Effector memory CD8-positive, alpha-beta T cell (primary cell): Measurements from ENCODE around the gene PCNT.
"Not testable (repeated sequence)": the region's sequence is repeated elsewhere in the genome, so short reads cannot be mapped to it uniquely, and the experiment has no call there.

ENCODE experiments used
- ATAC-seq: fragments of 150-1000 bp; cut with Tn5 transposase; replicated peaks from 2 replicates; pipeline ENCODE4 v1.10.0; 2021; ENCODE audit warnings: mild to moderate bottlenecking, moderate library complexity
- DNase-seq, 3 experiments: peaks; one replicate each; pipeline ENCODE4 v3.0.0; 2021
- H3K27ac Mint-ChIP-seq, 2 donors: one replicate each; pipeline ENCODE4 v1.8.0; 2022; ENCODE audit warnings: mild to moderate bottlenecking in 2 of 2, mixed read lengths in 2 of 2, moderate library complexity in 2 of 2
- H3K27me3 Mint-ChIP-seq, 2 donors: one replicate each; pipeline ENCODE4 v1.8.0; 2022; ENCODE audit warnings: mixed read lengths in 2 of 2
- H3K36me3 Mint-ChIP-seq: one replicate; pipeline ENCODE4 v1.8.0; 2022; ENCODE audit warnings: mild to moderate bottlenecking, moderate library complexity, mixed read lengths; ENCODE audit not compliant: insufficient read depth
- H3K4me1 Mint-ChIP-seq, 2 donors: one replicate each; pipeline ENCODE4 v1.8.0; 2022; ENCODE audit warnings: low read depth in 2 of 2, mixed read lengths in 2 of 2
- H3K4me3 Mint-ChIP-seq, 2 donors: one replicate each; pipeline ENCODE4 v1.8.0; 2022; ENCODE audit warnings: mild to moderate bottlenecking in 2 of 2, mixed read lengths in 2 of 2, moderate library complexity in 2 of 2
- H3K9me3 Mint-ChIP-seq, 2 donors: one replicate each; pipeline ENCODE4 v1.8.0; 2022; ENCODE audit warnings: mixed read lengths in 2 of 2

Gene PCNT

GRCh38 chr21:46393941-46394594 is 70.1 kb downstream of the PCNT start:
- Mint-ChIP-seq H3K27ac (peak overlapping the region in 1 of 2 donors; percentile 90), H3K9me3 (no peaks in the 10 kb centered on the region), H3K4me1 (peaks cover 2 to 6% of the 10 kb centered on the region in 2 donors), H3K36me3 (peaks cover 55% of the 10 kb centered on the region), H3K4me3 (no peak overlapping the region), H3K27me3 (no peaks in the 10 kb centered on the region)
- no peak for DNase-seq
- peak; percentile 86 for ATAC-seq

- H3K9me3 Mint-ChIP-seq = no peaks in the 10 kb centered on the region
- DNase-seq = no peak
- no peak overlapping the region for H3K4me3 Mint-ChIP-seq
- peak overlapping the region in 1 of 2 donors; percentile 90 for H3K27ac Mint-ChIP-seq
- peaks cover 58% of the 10 kb centered on the region for H3K36me3 Mint-ChIP-seq
- ATAC-seq = no peak
- peaks cover 2 to 6% of the 10 kb centered on the region in 2 donors for H3K4me1 Mint-ChIP-seq
- H3K27me3 Mint-ChIP-seq = no peaks in the 10 kb centered on the region
Measured at GRCh38 chr21:46394595-46395104, 70.7 kb downstream of the PCNT start.

DNA sequence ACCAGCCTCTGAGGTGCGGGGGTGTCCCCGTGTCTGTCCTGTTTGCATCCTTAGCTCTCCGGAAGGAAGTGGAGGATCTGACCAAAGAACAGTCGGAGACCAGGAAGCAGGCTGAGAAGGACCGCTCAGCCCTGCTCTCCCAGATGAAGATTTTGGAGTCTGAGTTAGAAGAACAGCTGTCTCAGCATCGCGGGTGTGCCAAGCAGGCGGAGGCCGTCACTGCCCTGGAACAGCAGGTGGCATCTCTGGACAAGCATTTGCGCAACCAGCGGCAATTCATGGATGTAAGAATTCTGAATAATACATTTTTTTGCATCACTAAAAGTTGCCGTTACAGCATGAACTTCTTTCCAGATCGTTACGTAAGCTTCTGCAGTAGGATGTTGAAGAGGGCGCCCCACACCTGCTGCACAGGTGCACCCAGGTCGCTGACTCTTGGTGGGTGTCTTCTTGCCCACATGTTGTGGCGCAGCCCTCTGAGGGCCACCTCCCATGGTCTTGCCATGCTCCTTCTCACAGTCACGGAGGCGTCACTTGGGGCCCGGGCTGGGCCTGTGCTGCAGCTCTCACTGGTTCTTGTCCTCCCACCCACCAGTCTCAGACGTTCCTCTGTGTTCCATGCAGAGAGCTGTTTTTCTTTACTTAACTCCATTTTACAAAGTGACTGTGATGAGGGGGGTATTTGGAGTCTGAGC is 73.4 kb downstream of the PCNT start:
- Mint-ChIP-seq H3K27ac (peak overlapping the region in 1 of 2 donors; percentile 49), H3K9me3 (no peaks in the 10 kb centered on the region), H3K27me3 (no peaks in the 10 kb centered on the region), H3K4me1 (peaks cover 2 to 5% of the 10 kb centered on the region in 2 donors), H3K4me3 (no peak overlapping the region), H3K36me3 (peaks cover 63% of the 10 kb centered on the region)
- ATAC-seq (no peak), DNase-seq (no peak)

- Mint-ChIP-seq H3K27me3 (no peaks in the 10 kb centered on the region), H3K36me3 (peaks cover 59% of the 10 kb centered on the region), H3K4me3 (no peak overlapping the region), H3K27ac (no peak overlapping the region), H3K4me1 (peaks cover 0 to 4% of the 10 kb centered on the region in 2 donors), H3K9me3 (peaks cover 0 to under 1% of the 10 kb centered on the region in 2 donors)
- no peak for DNase-seq
- no peak for ATAC-seq
Measured at GRCh38 chr21:46397993-46398392, 74.0 kb downstream of the PCNT start.

- Mint-ChIP-seq H3K4me1 (peaks cover 0 to 3% of the 10 kb centered on the region in 2 donors), H3K9me3 (peaks cover 0 to 4% of the 10 kb centered on the region in 2 donors), H3K27ac (peak overlapping the region; percentile 5 to 88), H3K36me3 (peaks cover 60% of the 10 kb centered on the region), H3K4me3 (no peak overlapping the region), H3K27me3 (no peaks in the 10 kb centered on the region)
- ATAC-seq (no peak), DNase-seq (no peak)
Measured at GRCh38 chr21:46399129-46399528, 75.2 kb downstream of the PCNT start.

DNA sequence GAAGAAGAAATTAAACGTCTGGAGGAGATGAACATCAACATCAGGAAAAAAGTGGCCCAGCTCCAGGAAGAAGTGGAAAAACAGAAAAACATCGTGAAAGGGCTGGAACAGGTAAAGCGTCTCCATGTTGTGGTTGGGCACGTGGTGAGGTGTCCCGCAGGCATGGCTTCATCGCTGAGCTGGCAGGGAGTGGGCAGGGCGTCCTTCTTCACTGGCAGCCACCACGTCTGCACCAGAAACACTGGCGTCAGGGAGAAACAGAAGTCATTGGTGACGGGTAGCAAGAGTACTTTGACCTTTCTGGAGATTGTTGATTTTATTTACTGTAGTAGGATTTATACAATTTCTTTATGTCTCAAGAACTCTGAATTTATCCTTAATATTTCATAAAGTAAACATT is 75.7 kb downstream of the PCNT start:
- H3K36me3 Mint-ChIP-seq = peaks cover 58% of the 10 kb centered on the region
- H3K4me3 Mint-ChIP-seq = no peak overlapping the region
- H3K4me1 Mint-ChIP-seq = peaks cover 0 to 3% of the 10 kb centered on the region in 2 donors
- H3K27ac Mint-ChIP-seq = peak overlapping the region; percentile 5 to 88
- ATAC-seq = no peak
- H3K9me3 Mint-ChIP-seq = peaks cover 0 to 4% of the 10 kb centered on the region in 2 donors
- no peaks in the 10 kb centered on the region for H3K27me3 Mint-ChIP-seq
- no peak for DNase-seq

GRCh38 chr21:46401186-46401910 is 77.4 kb downstream of the PCNT start:
- Mint-ChIP-seq H3K27ac (no peak overlapping the region), H3K36me3 (peaks cover 62% of the 10 kb centered on the region), H3K27me3 (no peaks in the 10 kb centered on the region), H3K4me3 (no peak overlapping the region), H3K9me3 (peaks cover 0 to 4% of the 10 kb centered on the region in 2 donors), H3K4me1 (peaks cover 0 to 8% of the 10 kb centered on the region in 2 donors)
- DNase-seq (no peak), ATAC-seq (no peak)

DNA sequence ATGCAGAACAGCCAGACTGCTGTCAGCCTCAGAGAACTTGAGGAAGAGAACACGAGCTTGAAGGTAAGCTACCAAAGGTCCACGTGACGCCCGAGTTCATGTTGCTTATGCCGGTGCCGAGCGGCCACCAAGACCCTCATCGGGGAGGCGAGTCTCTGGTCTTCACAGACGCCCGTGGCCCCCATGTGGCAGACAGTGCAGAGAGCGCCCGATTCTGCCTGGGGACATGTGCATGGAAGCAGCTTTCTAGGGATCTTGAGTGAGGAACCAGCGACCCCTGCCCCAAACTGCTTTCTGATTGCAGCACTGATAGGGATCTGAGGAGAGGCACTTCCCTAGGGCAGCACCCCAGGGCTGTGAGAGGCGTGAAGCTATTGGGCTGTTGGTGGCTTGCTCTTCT is 78.5 kb downstream of the PCNT start:
- Mint-ChIP-seq H3K27ac (peak overlapping the region in 1 of 2 donors; percentile 52), H3K4me3 (no peak overlapping the region), H3K9me3 (peaks cover 0 to 4% of the 10 kb centered on the region in 2 donors), H3K4me1 (peaks cover 0 to 8% of the 10 kb centered on the region in 2 donors), H3K27me3 (no peaks in the 10 kb centered on the region), H3K36me3 (peaks cover 56% of the 10 kb centered on the region)
- no peak for DNase-seq
- ATAC-seq = no peak

GRCh38 chr21:46403234-46403811 is 79.4 kb downstream of the PCNT start:
- not testable (repeated sequence) for H3K4me3 Mint-ChIP-seq, DNase-seq, H3K9me3 Mint-ChIP-seq, H3K27me3 Mint-ChIP-seq, H3K4me1 Mint-ChIP-seq, ATAC-seq
- Mint-ChIP-seq H3K36me3 (peaks cover 49% of the 10 kb centered on the region), H3K27ac (peak overlapping the region; percentile 52 to 85)

DNA sequence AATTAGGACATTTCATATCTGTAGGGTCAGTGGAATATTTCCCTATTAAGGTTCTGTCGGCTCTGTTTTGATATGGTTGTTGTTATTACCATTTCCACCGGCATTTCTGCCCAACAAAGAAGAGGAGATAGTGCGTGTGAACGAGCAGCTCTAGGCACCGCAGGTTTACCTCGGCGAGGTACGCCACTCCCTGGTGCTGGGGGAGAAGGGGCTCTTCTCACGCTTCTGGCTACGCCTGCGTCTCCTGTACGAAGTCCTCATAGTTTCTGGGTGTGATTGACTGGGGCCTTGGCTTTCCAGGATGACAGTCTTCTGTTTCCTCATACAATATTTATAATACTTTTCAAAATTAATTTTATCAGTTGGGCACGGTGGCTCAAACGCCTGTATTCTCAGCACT is 80.3 kb downstream of the PCNT start:
- Mint-ChIP-seq H3K4me3 (no peak overlapping the region), H3K27ac (no peak overlapping the region), H3K27me3 (no peaks in the 10 kb centered on the region), H3K36me3 (peaks cover 39% of the 10 kb centered on the region), H3K4me1 (peaks cover 0 to 8% of the 10 kb centered on the region in 2 donors), H3K9me3 (peaks cover 0 to 4% of the 10 kb centered on the region in 2 donors)
- DNase-seq (no peak), ATAC-seq (no peak)

GRCh38 chr21:46406001-46406400 is 82.0 kb downstream of the PCNT start:
- no peak for ATAC-seq
- peaks cover 22% of the 10 kb centered on the region for H3K36me3 Mint-ChIP-seq
- H3K4me1 Mint-ChIP-seq = peaks cover 15 to 17% of the 10 kb centered on the region in 2 donors
- H3K4me3 Mint-ChIP-seq = no peak overlapping the region
- H3K27me3 Mint-ChIP-seq = no peaks in the 10 kb centered on the region
- DNase-seq = no peak
- H3K9me3 Mint-ChIP-seq = peaks cover 0 to 4% of the 10 kb centered on the region in 2 donors
- H3K27ac Mint-ChIP-seq = peak overlapping the region; percentile 15 to 75

- Mint-ChIP-seq H3K4me1 (peaks cover 13 to 15% of the 10 kb centered on the region in 2 donors), H3K36me3 (peaks cover 11% of the 10 kb centered on the region), H3K27me3 (no peaks in the 10 kb centered on the region), H3K9me3 (no peaks in the 10 kb centered on the region), H3K27ac (peak overlapping the region; percentile 54 to 75), H3K4me3 (peak overlapping the region; percentile 62 to 70)
- peak; percentile 63 for ATAC-seq
- DNase-seq = no peak
Measured at GRCh38 chr21:46409641-46410406, 85.9 kb downstream of the PCNT start.
